HG03432 (cell line): ENCODE measurements around the gene FCN3.
A peak's percentile ranks its signal among the peaks of the same experiment; 100 is the strongest.
"Not testable (repeated sequence)": the region's sequence is repeated elsewhere in the genome, so short reads cannot be mapped to it uniquely, and the experiment has no call there.

ENCODE experiments used
- ATAC-seq: cut with Tn5 transposase; IDR thresholded peaks from one replicate; pipeline ENCODE4 v1.9.1; 2021; ENCODE audit warnings: mild to moderate bottlenecking, moderate library complexity; ENCODE audit not compliant: unreplicated experiment

Gene FCN3

GRCh38 chr1:27374362-27375086, at the start of gene FCN3:
TSS of gene FCN3 (minus strand) at chr1:27374824. CDS start at chr1:27374818, 6 bp downstream.
- ATAC-seq, result no peak

GRCh38 chr1:27423709-27424108, 49.1 kb upstream of the FCN3 start:
- no peak for ATAC-seq

GRCh38 chr1:27418326-27419185, 43.9 kb upstream of the FCN3 start:
- peak; percentile 87 for ATAC-seq

- ATAC-seq, result no peak
Measured at GRCh38 chr1:27417713-27418112, 43.1 kb upstream of the FCN3 start.

GRCh38 chr1:27416387-27417111, 41.9 kb upstream of the FCN3 start:
- ATAC-seq, result no peak

- ATAC-seq, result no peak
Measured at GRCh38 chr1:27414091-27414490, 39.5 kb upstream of the FCN3 start.

GRCh38 chr1:27413004-27413403, 38.4 kb upstream of the FCN3 start:
- no peak for ATAC-seq

GRCh38 chr1:27412502-27412901, 37.9 kb upstream of the FCN3 start:
- ATAC-seq, result no peak

GRCh38 chr1:27410709-27411108, 36.1 kb upstream of the FCN3 start:
- no peak for ATAC-seq

GRCh38 chr1:27409669-27410068, 35.0 kb upstream of the FCN3 start:
- no peak for ATAC-seq

- ATAC-seq, result no peak
Measured at GRCh38 chr1:27408151-27408550, 33.5 kb upstream of the FCN3 start.

GRCh38 chr1:27406791-27407190, 32.2 kb upstream of the FCN3 start:
- not testable (repeated sequence) for ATAC-seq

- ATAC-seq, result no peak
Measured at GRCh38 chr1:27406362-27406680, 31.7 kb upstream of the FCN3 start.

- not testable (repeated sequence) for ATAC-seq
Measured at GRCh38 chr1:27405598-27406361, 31.2 kb upstream of the FCN3 start.

GRCh38 chr1:27405074-27405473, 30.4 kb upstream of the FCN3 start:
- ATAC-seq, result no peak

GRCh38 chr1:27403931-27404330, 29.3 kb upstream of the FCN3 start:
- peak; percentile 10 for ATAC-seq

- ATAC-seq, result peak; percentile 66
Measured at GRCh38 chr1:27403065-27403726, 28.6 kb upstream of the FCN3 start.

- no peak for ATAC-seq
Measured at GRCh38 chr1:27402349-27402754, 27.7 kb upstream of the FCN3 start.

GRCh38 chr1:27400963-27401341, 26.3 kb upstream of the FCN3 start:
- no peak for ATAC-seq
